Lung (tissue), 12 donors: Measurements from ENCODE around the gene CAMK1. TPM values are rescaled to one million over a fixed set of nuclear protein-coding genes. Genes with fewer than 3 reads are reported as not detected.

Experiments
- ATAC-seq: fragments of 200-7000 bp; cut with Tn5 transposase; one replicate; pipeline ENCODE4 v1.9.1; 2020; ENCODE audit warnings: moderate number of reproducible peaks; ENCODE audit not compliant: insufficient read depth, low FRiP score
- DNase-seq, 3 donors: peaks; one replicate each; pipeline ENCODE4 v3.0.0-alpha.2; 2013 to 2017
- H3K27ac ChIP-seq, 2 donors: one replicate each; pipeline ENCODE4 v1.5.1; 2013; ENCODE audit warnings: mild to moderate bottlenecking in 2 of 2, moderate library complexity in 2 of 2, control low read depth in 1 of 2, inconsistent platforms in 1 of 2, low read depth in 1 of 2, low read length in 1 of 2
- H3K27me3 ChIP-seq, 3 donors: one replicate each; pipeline ENCODE4 v1.5.1; 2013; ENCODE audit warnings: low read length in 2 of 3; ENCODE audit not compliant: control insufficient read depth in 3 of 3, insufficient read depth in 3 of 3
- H3K36me3 ChIP-seq, 4 donors: one replicate each; pipeline ENCODE4 v1.5.1; 2013; ENCODE audit warnings: low read length in 4 of 4, mild to moderate bottlenecking in 1 of 4, moderate library complexity in 1 of 4; ENCODE audit not compliant: control insufficient read depth in 4 of 4, insufficient read depth in 4 of 4
- H3K4me1 ChIP-seq, 5 donors: one replicate each; pipeline ENCODE4 v1.5.1; 2013; ENCODE audit warnings: low read length in 5 of 5, mild to moderate bottlenecking in 2 of 5, moderate library complexity in 1 of 5; ENCODE audit not compliant: control insufficient read depth in 5 of 5, insufficient read depth in 5 of 5
- H3K4me3 ChIP-seq: one replicate; pipeline ENCODE4 v1.5.1; 2013; ENCODE audit warnings: mild to moderate bottlenecking, control low read depth, moderate library complexity
- H3K9ac ChIP-seq, 2 donors: one replicate each; pipeline ENCODE4 v1.5.1; 2013; ENCODE audit warnings: low read length in 2 of 2, control low read depth in 1 of 2; ENCODE audit not compliant: insufficient read depth in 1 of 2
- H3K9me3 ChIP-seq, 4 donors: one replicate each; pipeline ENCODE4 v1.5.1; 2013; ENCODE audit warnings: low read length in 3 of 4, mild to moderate bottlenecking in 1 of 4, moderate library complexity in 1 of 4; ENCODE audit not compliant: control insufficient read depth in 4 of 4, insufficient read depth in 3 of 4
- CTCF ChIP-seq: IDR thresholded peaks from 2 replicates; pipeline ENCODE4 v1.5.1; 2012; ENCODE audit warnings: mild to moderate bottlenecking; ENCODE audit errors: control extremely low read depth, extremely low read depth
- WGBS, 2 donors: extraction: QIAGEN DNeasy Blood & Tissue Kit; methylation state at CpG; one replicate each; pipeline ENCODE4 v1.1.7; 2013; 5-methylcytosine and 5-hydroxymethylcytosine counted together
- polyA plus RNA-seq, 2 donors: library from polyadenylated mRNA; stranded (reverse); fragments of 200-250 nt; gene quantifications; one replicate each; pipeline ENCODE4 v1.2.1, GENCODE V29; 2013
- total RNA-seq, 2 donors: library from RNA; depleted of rRNA in 1 of 2; stranded (reverse); fragments of >200 nt in 1 of 2; gene quantifications; one replicate each; pipeline ENCODE4 v1.2.1, GENCODE V29; 2014 to 2021
- donor health status: control.
- donor health status: control.
- donor health status: Bipolar disorder and iron deficiency.
- donor health status: healthy.
- donor health status: DM: yes; HTN: yes; CAD: no.

The CAMK1 gene
- total and polyA plus RNA-seq, 4 donors = 21.7 to 43.9 (median 32.8) TPM

GRCh38 chr3:9721700-9722060 lies 48.1 kb downstream of the CAMK1 start:
- H3K4me1 ChIP-seq = no peaks in the 10 kb centered on the region
- DNase-seq (no peak), ATAC-seq (no peak)
- H3K36me3 ChIP-seq = no peaks in the 10 kb centered on the region
- 71 to 79% methylated on average over 2 of the region's 2 CpGs for whole genome bisulfite sequencing, 2 donors
- H3K4me3 ChIP-seq = no peak overlapping the region
- H3K27me3 ChIP-seq = no peaks in the 10 kb centered on the region
- TF ChIP-seq CTCF = no peak
- no peak overlapping the region for H3K27ac ChIP-seq
- H3K9me3 ChIP-seq = no peaks in the 10 kb centered on the region
- H3K9ac ChIP-seq = no peak overlapping the region

- TF ChIP-seq CTCF = no peak
- no peaks in the 10 kb centered on the region for H3K36me3 ChIP-seq
- no peaks in the 10 kb centered on the region for H3K27me3 ChIP-seq
- H3K27ac ChIP-seq = no peak overlapping the region
- H3K4me3 ChIP-seq = no peak overlapping the region
- H3K4me1 ChIP-seq = no peaks in the 10 kb centered on the region
- H3K9me3 ChIP-seq = no peaks in the 10 kb centered on the region
- no peak for DNase-seq
- WGBS, 2 donors = 52 to 61% methylated on average over 7 of the region's 7 CpGs
- no peak overlapping the region for H3K9ac ChIP-seq
- no peak for ATAC-seq
Observed at GRCh38 chr3:9721015-9721699, 48.6 kb downstream of the CAMK1 start.

GRCh38 chr3:9718118-9718517 lies 51.6 kb downstream of the CAMK1 start:
- WGBS, 2 donors = 61 to 78% methylated on average over 4 of the region's 4 CpGs

More at GRCh38 chr3:9718118-9718517, 51.6 kb downstream of the CAMK1 start:
- H3K27ac ChIP-seq = no peak overlapping the region
- DNase-seq (no peak), ATAC-seq (no peak)
- TF ChIP-seq CTCF = no peak
- H3K4me3 ChIP-seq = no peak overlapping the region
- H3K4me1 ChIP-seq = no peaks in the 10 kb centered on the region
- H3K27me3 ChIP-seq = no peaks in the 10 kb centered on the region
- no peaks in the 10 kb centered on the region for H3K9me3 ChIP-seq
- no peak overlapping the region for H3K9ac ChIP-seq
- no peaks in the 10 kb centered on the region for H3K36me3 ChIP-seq
